HG03108 (cell line): ENCODE results near the gene CTH.
"Not testable (repeated sequence)": the region's sequence is repeated elsewhere in the genome, so short reads cannot be mapped to it uniquely, and the experiment has no call there.

Source experiments
- ATAC-seq: cut with Tn5 transposase; IDR thresholded peaks from one replicate; pipeline ENCODE4 v1.9.1; 2021; ENCODE audit warnings: moderate library complexity; ENCODE audit not compliant: unreplicated experiment

Gene CTH

DNA sequence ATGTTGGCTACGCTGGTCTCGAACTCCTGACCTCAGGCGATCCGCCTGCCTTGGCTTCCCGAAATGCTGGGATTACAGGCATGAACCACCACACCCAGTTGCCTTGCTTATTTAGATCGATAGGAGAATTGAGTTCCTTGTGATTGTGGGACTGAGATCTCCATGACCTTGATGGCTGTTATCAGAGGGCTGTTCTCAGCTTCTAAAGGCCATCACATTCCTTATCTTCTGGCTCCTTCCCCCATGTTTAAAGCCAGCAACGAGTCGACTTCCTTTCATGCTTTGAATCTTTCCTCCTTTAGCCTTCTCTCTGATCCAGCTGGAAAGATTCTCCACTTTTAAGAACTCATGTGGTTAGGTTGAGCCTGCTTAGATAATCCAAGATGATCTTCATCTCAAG is 38.0 kb downstream of the CTH start:
- ATAC-seq, result no peak

DNA sequence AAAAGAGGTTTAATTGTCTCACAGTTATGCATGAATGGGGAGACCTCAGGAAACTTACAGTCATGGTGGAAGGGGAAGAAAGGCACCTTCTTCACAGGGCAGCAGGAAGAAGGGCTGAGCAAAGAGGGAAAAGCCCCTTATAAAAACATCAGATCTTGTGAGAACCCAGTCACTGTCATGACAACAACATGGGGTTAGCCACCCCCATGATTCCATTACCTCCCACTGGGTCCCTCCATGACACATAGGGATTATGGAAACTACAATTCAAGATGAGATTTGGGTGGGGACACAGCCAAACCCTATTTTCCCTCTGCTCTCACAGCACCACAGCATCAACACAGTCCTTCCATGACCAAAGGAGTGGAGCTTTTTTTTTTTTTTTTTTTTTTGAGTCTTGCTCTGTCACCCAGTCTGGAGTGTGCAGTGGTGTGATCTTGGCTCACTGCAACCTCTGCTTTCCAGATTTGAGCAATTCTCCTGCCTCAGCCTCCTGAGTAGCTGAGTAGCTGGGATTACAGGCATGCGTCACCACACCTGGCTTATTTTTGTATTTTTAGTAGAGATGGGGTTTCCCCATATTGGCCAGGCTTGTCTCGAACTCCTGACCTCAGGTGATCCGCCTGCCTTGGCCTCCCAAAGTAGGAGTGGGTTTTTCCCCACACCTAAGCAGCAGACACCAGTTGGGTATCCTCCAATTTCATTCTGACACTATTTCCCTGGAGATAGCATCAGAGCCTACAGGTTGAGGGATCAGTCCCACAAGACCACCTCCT is 41.3 kb downstream of the CTH start:
- ATAC-seq, result not testable (repeated sequence)

DNA sequence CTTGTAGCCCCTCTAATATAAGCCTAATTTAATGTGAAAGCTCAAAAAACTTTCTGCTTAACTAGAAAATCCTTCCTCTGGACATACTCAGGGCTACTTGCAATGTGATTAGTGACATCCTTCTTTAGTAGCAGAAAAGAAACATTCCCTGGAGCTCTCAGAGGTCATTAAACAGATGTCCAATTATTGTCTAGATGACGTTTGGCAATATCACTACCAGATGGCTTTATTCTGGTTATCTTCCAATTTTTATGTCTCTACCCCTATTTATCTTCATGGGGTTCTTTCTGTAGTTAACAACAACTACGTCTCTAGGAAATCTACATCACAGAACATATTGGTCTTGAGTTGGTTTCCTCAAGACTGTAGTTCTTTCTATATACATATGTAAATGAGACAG is 44.2 kb downstream of the CTH start:
- no peak for ATAC-seq

DNA sequence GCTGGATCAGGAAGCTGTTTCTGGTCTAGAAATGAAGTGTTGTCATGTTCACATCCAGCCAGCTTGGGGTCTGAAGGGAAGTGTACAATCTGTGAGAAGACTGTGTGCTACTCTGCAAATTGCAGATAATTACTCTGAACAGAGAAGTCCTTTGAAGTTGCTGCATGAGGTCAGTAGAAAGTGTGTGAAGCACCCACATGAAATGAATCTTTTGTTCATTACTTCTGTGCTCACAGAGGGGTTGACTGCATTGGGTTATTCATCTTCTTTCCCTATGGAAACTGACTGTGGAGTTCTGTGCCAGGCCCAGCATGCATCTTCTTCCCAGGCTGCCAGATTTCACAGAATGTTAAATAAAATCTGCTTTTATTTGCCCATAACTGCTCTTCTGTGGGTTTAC is 47.1 kb downstream of the CTH start:
- no peak for ATAC-seq

DNA sequence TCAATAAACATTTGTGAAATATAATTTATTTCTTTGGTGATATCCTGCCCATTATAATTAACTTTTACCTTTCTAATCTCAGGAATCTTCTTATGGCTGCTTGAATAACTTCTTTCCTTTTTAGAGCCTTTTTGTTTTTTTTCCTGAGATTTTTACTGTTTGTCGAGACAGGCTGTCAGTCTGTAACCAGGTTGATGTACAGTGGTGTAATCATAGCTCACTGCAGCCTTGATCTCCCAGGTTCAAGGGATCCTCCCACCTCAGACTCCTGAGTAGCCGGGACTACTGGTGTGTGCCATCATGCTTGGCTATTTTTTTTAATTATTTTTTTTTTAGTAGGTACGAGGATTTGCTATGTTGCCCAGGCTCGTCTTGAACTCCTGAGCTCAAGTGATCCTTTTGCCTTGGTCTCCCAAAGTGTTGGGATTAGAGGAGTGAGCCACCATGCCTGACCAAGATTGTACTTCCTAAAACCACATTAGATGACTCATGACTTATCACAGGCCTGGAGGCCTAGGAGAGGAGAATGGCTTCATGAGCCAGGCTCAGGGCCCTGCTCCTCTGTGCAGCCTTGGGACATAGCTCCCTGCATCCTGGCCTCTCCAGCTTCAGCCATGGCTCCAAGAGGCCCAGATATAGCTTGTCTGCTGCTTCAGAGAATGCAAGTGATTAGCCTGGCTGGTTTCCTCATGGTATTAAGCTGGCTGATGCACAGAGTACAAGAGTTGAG is 48.6 kb downstream of the CTH start:
- ATAC-seq, result no peak

DNA sequence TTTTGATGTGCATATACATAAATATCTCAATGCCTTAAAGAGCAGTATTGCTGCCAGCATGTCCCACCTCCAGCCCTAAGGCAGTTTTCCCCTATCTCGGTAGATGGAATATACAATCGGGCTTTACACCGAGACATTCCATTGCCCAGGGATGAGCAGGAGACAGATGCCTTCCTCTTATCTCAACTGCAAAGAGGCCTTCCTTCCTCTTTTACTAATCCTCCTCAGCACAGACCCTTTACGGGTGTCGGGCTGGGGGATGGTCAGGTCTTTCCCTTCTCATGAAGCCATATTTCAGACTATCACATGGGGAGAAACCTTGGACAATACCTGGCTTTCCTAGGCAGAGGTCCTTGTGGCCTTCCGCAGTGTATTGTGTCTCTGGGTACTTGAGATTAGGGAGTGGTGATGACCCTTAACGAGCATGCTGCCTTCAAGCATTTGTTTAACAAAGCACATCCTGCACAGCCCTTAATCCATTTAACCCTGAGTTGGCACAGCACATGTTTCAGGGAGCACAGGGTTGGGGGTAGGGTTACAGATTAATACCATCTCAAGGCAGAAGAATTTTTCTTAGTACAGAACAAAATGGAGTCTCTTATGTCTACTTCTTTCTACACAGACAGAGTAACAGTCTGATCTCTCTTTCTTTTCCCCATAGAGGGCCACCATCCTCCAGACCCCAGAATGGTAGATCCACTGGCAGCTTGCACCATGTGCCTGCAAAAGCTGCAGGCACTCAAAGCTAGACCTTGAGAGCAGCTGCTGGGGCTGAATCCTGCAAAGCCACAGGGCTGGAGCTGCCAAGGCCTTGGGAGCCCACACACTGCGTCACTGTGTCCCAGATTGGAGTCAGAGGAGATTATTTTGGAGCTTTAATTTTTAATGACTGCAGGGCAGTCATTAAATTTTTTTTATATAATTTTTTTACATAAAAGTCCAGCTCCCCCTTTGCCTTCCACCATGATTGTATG is 50.0 kb downstream of the CTH start:
- ATAC-seq, result not testable (repeated sequence)

DNA sequence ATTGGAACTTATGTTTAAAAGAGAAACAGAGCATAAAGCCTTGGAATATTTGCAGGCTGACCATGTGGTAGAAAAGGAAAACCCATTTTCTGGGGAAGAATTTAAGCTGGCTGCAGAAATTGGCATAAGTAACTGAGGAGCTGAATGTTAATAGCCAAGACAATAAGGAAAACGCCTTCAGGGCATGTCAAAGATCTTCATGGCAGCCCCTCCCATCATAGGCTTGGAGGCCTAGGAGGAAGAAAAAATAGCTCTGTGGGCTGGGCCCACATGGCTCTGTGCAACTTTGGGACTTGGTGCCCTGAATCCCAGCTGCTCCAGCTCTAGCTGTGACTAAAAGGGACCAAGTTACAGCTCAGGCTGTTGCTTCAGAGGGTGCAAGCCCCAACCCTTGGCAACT is 51.5 kb downstream of the CTH start:
- ATAC-seq, result no peak

DNA sequence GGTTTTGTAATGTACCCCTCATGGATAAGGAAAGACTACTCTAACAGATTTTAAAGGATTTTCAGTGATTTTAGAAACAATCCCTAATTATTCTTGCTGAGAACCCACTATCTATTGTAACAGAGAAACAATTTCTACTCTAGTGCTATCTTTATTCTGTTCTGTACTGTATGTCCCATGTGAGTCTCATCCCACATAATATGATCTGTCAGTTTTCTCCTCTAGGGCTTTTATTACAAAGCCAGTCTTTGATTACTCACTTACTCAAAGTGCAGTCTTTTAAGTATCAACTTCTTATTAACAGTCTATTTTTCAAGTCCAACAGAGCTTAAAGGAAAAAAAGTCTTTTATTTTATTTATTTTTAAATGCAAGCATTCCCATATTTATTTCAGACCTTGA is 54.8 kb downstream of the CTH start:
- ATAC-seq, result no peak

DNA sequence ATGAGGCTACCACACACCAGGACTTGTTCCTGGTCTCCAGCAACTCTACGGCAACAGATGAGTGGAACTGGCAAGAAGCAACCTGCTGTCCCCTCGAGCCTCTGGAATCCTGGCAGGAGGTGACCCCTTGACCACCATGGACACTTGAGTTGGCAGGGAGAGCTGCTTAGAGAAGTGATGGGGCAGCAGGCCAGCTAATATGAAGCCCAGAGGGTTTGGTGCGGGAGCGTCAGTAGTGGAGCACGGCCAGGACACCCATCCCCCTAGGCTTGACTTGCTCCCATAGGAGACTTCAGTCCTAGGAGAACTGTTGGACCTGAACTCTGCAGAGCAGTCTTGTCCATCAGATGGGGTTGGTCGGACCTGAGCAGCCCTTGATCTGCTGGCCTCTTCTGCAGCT is 56.5 kb downstream of the CTH start:
- ATAC-seq, result no peak

DNA sequence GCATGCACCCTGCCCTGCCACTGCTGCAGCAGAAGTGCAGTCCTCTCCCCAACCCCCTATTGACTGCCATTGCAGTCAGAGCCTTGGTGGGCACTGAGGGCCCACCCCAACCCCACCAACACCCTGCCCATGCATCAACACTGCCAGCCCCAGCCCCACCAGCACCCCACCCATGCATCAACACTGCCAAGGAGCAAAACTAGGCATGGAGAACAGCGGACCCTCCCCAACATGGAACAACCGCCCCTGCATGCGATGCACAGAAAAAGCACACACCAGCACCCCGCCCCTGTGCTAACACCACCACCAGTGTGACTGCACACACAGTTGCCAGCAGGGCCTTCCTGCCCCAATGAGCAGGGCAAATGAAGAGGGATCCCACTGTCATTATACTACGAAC is 57.1 kb downstream of the CTH start:
- ATAC-seq, result no peak

DNA sequence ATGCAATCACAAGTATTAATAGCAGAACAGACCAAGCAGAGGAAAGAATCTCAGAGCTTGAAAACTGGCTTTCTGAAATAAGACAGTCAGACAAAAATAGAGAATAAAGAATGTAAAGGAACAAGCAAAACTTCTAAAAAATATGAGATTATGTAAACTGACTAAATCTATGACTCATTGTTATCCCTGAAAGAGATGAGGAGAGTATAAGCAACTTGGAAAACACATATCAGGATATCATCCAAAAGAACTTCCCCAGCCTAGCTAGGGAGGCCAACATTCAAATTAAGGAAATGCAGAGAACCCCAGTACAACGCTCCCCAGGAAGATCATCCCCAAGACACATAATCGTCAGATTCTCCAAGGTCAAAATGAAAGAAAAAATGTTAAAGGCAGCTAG is 58.1 kb downstream of the CTH start:
- not testable (repeated sequence) for ATAC-seq

DNA sequence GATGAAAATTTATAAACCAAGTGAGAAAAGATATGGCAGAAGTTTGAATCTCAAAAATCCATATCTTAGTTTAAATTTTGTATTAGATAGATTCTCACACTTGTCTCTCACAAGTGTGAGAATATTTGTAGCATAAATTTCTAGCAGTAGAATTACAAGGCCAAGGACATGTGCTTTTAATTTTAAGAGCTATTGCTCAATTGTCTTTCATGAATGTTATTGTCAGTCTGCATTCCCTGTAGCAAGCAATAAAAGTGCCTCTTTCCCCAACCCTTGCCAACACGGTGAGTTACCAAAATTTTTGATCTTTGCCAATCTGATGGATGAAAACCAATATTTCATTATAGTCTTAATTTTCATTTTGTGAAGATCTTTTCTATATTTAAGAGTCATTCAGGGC is 64.0 kb downstream of the CTH start:
- no peak for ATAC-seq

DNA sequence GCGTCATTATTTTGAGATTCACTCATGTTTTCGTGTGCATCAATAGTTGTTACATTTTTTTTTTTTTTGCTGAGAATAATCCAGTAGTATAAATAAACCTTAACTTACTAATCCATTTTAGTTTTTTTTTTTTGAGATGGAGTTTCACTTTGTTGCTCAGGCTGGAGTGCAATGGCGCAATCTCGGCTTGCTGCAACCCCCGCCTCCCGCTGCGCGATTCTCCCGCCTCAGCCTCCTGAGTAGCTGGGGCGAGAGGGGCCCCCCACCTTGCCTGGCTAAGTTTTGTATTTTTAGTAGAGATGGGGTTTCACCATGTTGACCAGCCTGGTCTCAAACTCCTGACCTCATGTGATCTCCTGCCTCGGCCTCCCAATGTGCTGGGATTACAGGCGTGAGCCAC is 66.0 kb downstream of the CTH start:
- no peak for ATAC-seq

DNA sequence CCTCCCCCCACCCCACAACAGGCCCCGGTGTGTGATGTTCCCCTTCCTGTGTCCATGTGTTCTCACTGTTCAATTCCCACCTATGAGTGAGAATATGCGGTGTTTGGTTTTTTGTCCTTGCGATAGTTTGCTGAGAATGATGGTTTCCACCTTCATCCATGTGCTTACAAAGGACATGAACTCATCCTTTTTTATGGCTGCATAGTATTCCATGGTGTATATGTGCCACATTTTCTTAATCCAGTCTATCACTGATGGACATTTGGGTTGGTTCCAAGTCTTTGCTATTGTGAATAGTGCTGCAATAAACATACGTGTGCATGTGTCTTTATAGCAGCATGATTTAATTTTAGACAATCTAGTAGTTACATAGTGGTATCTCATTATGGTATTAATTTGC is 66.8 kb downstream of the CTH start:
- not testable (repeated sequence) for ATAC-seq

DNA sequence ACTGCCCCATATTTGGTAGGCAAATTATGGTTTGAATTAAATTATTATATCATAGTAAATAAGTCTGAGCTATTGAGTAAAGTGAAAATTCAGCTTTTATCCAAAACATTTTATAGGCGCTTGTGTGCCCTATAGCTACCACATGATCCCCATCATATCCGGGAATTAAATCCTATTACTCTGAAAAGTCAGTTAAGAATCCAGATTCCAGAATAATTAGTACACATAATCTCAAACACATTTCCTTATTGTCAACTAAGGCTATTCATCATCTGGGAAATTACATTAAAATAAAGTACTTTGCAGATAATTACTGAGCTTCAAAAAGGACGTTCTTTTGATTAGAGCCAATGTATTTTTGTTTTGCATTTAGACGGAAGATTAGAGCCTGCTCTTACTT is 72.3 kb downstream of the CTH start:
- ATAC-seq, result no peak

DNA sequence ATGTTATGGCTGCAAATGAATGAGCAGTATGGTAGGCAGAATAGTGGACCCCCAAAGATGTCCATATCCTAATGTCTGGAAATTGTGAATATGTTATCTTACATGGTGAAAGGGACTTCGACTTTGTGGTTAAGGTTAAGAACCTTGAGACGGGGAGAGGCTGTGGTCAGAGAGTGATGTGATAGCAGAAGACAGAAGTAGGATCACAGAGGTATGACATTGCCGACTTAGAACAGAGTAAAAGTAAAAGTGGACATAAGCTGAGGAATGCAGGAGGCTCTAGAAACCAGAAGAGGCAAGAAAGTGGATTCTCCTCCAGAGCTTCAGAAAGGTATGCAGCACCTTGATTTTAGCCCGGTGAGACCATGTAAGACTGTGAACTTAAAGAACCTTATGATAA is 74.6 kb downstream of the CTH start:
- no peak for ATAC-seq

DNA sequence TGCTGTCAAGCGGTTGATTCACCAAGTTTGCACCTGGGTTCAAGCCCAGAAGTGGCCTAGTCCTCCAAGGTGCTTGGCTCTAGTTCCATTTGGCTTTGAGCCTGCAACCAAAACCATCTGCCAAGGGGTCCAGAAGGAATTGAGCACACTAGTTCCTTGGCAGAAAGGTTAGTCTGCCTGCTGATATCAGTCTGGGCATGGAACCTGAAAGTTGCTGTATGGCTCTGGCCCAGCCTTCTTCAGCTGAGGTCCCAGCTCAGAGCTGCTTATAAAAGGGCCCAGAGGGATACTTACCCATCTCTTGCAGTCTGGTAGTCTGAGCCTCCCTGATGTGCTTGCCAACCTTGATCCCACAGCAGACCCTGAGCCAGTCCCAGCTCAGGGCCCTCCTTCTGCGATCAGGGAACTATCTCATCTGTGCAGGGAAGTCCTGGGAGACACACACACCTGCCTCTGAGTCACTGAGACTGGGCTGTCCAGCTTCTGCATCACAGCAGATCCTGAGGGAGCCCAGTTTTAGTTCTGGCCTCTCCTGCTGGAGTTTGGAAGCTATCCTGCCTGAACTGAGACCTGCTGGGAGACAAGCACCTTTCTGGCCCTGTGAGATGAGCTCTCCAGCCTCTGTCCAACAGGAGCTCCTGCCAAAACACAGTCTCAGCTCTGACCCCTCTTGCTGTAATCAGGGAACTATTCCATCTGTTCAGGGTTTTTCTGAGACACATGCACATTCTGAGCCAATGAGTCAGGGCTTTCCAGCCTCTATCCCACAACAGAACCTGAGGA is 75.8 kb downstream of the CTH start:
- no peak for ATAC-seq

DNA sequence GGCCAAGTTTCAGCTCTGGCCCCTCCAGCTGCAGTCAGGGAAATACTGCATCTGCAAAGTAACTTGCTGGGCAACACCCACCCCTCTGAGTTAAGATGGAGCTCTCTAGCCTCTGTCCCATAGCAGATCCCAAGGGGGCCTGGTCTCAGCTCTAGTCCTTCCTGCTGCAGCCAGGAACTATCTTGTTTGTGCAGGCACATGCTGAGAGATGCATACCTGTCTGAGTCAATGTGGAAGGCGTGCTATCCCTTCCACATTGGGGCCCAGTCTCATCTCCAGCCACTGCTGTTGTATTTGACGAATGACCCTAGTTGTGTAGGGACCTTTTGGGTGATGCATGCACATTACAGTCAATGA is 76.4 kb downstream of the CTH start:
- ATAC-seq, result no peak

DNA sequence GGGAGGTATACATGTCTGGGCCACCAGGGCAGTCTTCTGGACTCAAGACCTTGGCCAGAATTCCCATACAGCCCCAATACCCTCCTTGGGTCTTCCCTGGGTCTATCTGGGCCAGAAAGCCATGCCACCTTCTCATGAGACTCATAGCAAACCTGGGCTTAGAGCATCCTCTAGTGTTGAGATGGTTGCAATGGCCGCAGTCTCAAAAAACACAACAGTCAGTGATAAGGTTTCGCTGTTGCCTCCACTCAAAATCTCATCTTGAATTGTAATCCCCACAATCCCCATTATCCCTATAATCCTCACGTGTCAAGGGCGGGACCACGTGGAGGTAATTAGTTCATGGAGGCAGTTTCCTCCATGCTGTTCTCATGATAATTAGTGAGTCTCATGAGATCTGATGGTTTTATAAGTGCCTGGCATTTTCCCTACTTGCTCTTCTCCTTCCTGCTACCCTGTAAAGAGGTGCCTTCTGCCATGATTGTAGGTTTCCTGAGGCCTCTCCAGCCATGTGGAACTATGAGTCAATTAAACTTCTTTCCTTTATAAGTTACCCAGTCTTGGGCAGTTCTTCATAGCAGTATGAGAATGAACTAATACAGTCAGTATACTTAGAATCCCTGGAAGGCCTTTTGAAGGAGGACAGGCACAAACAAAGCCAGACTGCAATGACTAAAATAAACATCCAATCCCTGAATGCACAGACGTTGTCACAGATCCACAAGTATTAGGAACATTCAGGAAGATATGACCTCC is 77.0 kb downstream of the CTH start:
- ATAC-seq, result no peak
